NT2/D1 (cell line): ENCODE data around the gene RELCH.

Source experiments
- YY1 ChIP-seq: IDR thresholded peaks from 2 replicates; pipeline ENCODE4 v1.6.1; 2011; ENCODE audit not compliant: insufficient read length, insufficient read depth
- ZNF274 ChIP-seq: IDR thresholded peaks from 2 replicates; pipeline ENCODE4 v1.6.1; 2011; ENCODE audit warnings: mild to moderate bottlenecking, low read depth, low read length

- TF ChIP-seq YY1 (no peak), ZNF274 (no peak)
Measured at GRCh38 chr18:62211325-62211828, 24.3 kb downstream of the RELCH start.
